Left ventricle myocardium inferior (tissue), 1 donor: ENCODE data around the gene SS18L1. TPM values are rescaled to one million over a fixed set of nuclear protein-coding genes. Genes with fewer than 3 reads are reported as not detected.
A peak's percentile ranks its signal among the peaks of the same experiment; 100 is the strongest.

Experiments used
- DNase-seq: peaks from one replicate; pipeline ENCODE4 v3.0.0-alpha.2; 2020
- H3K27ac ChIP-seq: fragments of 200-600 bp; replicated peaks from 2 replicates; pipeline ENCODE4 v1.8.0; 2021
- H3K27me3 ChIP-seq: fragments of 200-600 bp; 2 replicates; pipeline ENCODE4 v1.8.0; 2021; ENCODE audit warnings: low read depth
- H3K36me3 ChIP-seq: fragments of 200-600 bp; 2 replicates; pipeline ENCODE4 v1.8.0; 2021
- H3K4me1 ChIP-seq: fragments of 200-600 bp; 2 replicates; pipeline ENCODE4 v1.8.0; 2021
- H3K4me3 ChIP-seq: fragments of 200-600 bp; 2 replicates; pipeline ENCODE4 v1.8.0; 2021; ENCODE audit warnings: mild to moderate bottlenecking, moderate library complexity
- H3K9me3 ChIP-seq: fragments of 200-600 bp; replicated peaks from 2 replicates; pipeline ENCODE4 v1.8.0; 2021
- intact Hi-C: fragments of 100-400 bp; cut with micrococcal nuclease; formaldehyde crosslinking; loops from one replicate; pipeline ENCODE4 v1.11.0; 2022
- total RNA-seq: library from RNA; stranded (reverse); fragmentation: NEBNext Ultra II Directional; extraction: Animal tissue kit (Norgen Biotek cat#: 25700); gene quantifications from one replicate; pipeline ENCODE4 v1.2.1, GENCODE V29; 2021
- TF ChIP-seq, protein P1 (sequence below): fragments of 200-600 bp; IDR thresholded peaks from 2 replicates; pipeline ENCODE4 v1.8.0; 2021; ENCODE audit warnings: antibody characterized with exemption, mild to moderate bottlenecking, borderline replicate concordance
- donor health status: DM: no; HTN: yes; CAD: no; lungs with severe emphysema.

The SS18L1 gene
- total RNA-seq, 1 donor from 2014 or later, result 9.0 TPM

DNA sequence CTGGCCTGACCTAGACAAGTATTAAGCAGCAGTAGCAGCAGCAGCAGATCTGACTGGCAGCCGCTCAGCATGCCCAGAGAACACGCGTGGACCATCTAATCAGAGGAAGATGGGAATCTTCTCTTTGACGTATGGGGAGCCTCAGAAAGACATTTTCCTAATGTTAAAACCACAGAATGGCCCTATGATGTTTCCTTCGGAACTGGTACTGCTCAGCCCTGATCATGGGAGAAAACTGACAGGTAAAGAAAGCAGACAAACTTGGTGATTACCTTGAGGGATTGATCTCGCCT, 6.5 kb upstream of the SS18L1 start:
- Histone ChIP-seq H3K4me3 (no peak overlapping the region), H3K4me1 (peaks cover 76% of the 10 kb centered on the region), H3K9me3 (no peaks in the 10 kb centered on the region), H3K36me3 (peaks cover 86% of the 10 kb centered on the region), H3K27ac (no peak overlapping the region), H3K27me3 (no peaks in the 10 kb centered on the region)
- intact Hi-C loops, result loop anchor here (10.0 kb wide), 1 partner anchor 112 kb away; no protein-coding TSS in a partner anchor
- TF ChIP-seq, protein P1, sequence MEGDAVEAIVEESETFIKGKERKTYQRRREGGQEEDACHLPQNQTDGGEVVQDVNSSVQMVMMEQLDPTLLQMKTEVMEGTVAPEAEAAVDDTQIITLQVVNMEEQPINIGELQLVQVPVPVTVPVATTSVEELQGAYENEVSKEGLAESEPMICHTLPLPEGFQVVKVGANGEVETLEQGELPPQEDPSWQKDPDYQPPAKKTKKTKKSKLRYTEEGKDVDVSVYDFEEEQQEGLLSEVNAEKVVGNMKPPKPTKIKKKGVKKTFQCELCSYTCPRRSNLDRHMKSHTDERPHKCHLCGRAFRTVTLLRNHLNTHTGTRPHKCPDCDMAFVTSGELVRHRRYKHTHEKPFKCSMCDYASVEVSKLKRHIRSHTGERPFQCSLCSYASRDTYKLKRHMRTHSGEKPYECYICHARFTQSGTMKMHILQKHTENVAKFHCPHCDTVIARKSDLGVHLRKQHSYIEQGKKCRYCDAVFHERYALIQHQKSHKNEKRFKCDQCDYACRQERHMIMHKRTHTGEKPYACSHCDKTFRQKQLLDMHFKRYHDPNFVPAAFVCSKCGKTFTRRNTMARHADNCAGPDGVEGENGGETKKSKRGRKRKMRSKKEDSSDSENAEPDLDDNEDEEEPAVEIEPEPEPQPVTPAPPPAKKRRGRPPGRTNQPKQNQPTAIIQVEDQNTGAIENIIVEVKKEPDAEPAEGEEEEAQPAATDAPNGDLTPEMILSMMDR, result peak; percentile 26
- DNase-seq, result no peak

DNA sequence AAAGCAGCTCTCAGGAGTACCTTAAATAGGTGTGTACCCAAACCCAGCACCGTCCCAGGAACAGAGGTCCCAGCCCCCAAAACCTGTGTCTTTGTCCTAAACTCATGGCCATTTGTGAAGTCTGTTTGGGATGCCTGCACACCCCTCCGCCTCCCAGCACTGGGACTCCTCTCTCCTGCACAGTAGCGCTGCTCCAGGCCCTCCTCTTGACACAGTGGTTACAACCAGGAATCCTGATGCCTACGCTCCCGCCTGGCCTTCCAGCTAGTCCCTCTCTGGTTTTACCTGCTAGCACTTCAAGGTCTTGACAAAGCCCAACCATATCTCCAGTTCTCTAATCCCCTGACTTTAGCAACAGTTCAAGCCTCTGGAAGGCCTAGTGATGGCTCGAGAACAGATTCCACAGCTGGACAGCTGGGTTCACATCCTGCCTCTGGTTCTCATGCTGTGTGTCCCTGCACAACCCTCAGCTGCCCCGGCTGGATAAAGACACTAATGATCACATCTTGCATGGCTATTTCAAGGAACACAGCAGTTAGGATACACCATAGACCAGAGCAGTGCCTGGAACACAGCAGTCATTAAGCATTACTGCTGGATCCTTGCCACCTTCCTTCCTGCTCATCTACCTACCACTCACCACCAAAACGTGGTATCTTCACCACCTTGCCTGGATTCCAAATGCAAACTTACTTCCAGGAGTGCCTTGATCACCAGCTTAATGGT, 5.9 kb upstream of the SS18L1 start:
- H3K4me1 ChIP-seq, result peaks cover 76% of the 10 kb centered on the region
- no peak overlapping the region for H3K4me3 ChIP-seq
- intact Hi-C loops, result loop anchor here (10.0 kb wide), 1 partner anchor 113 kb away; no protein-coding TSS in a partner anchor
- H3K27me3 ChIP-seq, result no peaks in the 10 kb centered on the region
- DNase-seq, result no peak
- H3K9me3 ChIP-seq, result no peaks in the 10 kb centered on the region
- TF ChIP-seq, protein P1, result no peak
- H3K36me3 ChIP-seq, result peaks cover 82% of the 10 kb centered on the region
- no peak overlapping the region for H3K27ac ChIP-seq

- Histone ChIP-seq H3K9me3 (no peaks in the 10 kb centered on the region), H3K36me3 (peaks cover 77% of the 10 kb centered on the region), H3K27me3 (no peaks in the 10 kb centered on the region), H3K4me1 (peaks cover 71% of the 10 kb centered on the region), H3K27ac (no peak overlapping the region), H3K4me3 (no peak overlapping the region)
- no peak for DNase-seq
- intact Hi-C loops, result loop anchor here (10.0 kb wide), 1 partner anchor 113 kb away; no protein-coding TSS in a partner anchor
- TF ChIP-seq, protein P1, result no peak
Measured at GRCh38 chr20:62138204-62138543, 5.4 kb upstream of the SS18L1 start.

- Histone ChIP-seq H3K36me3 (peaks cover 70% of the 10 kb centered on the region), H3K9me3 (no peaks in the 10 kb centered on the region), H3K4me1 (peaks cover 64% of the 10 kb centered on the region), H3K27ac (no peak overlapping the region), H3K4me3 (no peak overlapping the region), H3K27me3 (no peaks in the 10 kb centered on the region)
- intact Hi-C loops, result loop anchor here (10.0 kb wide), 1 partner anchor 114 kb away; no protein-coding TSS in a partner anchor
- no peak for DNase-seq
- TF ChIP-seq, protein P1, result no peak
Measured at GRCh38 chr20:62138912-62139311, 4.7 kb upstream of the SS18L1 start.

DNA sequence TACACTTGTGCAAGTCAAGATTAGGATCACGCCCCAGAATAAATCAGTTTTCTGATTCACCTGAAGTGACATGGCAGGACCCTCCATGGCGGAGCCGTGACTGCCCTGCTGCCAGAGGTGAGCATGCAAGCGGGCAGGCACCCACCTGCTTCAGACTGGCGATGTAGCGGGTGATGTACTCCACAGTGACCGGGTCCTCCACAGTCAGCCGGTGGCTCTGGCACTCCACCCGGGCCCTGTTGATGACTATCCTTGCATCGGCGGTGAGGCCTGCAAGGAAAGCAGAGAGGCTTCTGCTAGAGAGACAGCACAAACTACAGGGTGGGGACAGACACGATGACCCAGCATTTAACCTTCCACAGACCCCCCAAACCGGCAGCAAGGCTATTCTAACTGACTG, 3.9 kb upstream of the SS18L1 start:
- H3K36me3 ChIP-seq, result peaks cover 62% of the 10 kb centered on the region
- intact Hi-C loops, result loop anchor here (10.0 kb wide), 1 partner anchor 115 kb away; no protein-coding TSS in a partner anchor
- H3K9me3 ChIP-seq, result no peaks in the 10 kb centered on the region
- no peak overlapping the region for H3K4me3 ChIP-seq
- no peak overlapping the region for H3K27ac ChIP-seq
- no peaks in the 10 kb centered on the region for H3K27me3 ChIP-seq
- TF ChIP-seq, protein P1, result no peak
- peaks cover 63% of the 10 kb centered on the region for H3K4me1 ChIP-seq
- no peak for DNase-seq
